Heart right ventricle (tissue), 16 donors: ENCODE results near the gene DOCK10. TPM values are rescaled to one million over a fixed set of nuclear protein-coding genes. Genes with fewer than 3 reads are reported as not detected.
A peak's percentile ranks its signal among the peaks of the same experiment; 100 is the strongest.

Experiments used
- ATAC-seq, 8 donors: fragments of 200-7000 bp; cut with Tn5 transposase; one replicate each; pipeline ENCODE4 v1.9.1; 2020; ENCODE audit warnings: mild to moderate bottlenecking in 8 of 8, moderate library complexity in 8 of 8, moderate number of reproducible peaks in 1 of 8
- DNase-seq, 2 donors: peaks; one replicate each; pipeline ENCODE4 v3.0.0-alpha.2; 2020
- H3K27ac ChIP-seq, 10 donors: fragments of 200-600 bp; sonication (generic) in 2 of 10; one replicate each; pipeline versions ENCODE4 v1.5.0 to v1.8.0; 2020 to 2022; ENCODE audit warnings: mild to moderate bottlenecking in 3 of 10
- H3K27me3 ChIP-seq, 7 donors: fragments of 200-600 bp; one replicate each; pipeline ENCODE4 v1.8.0; 2021 to 2022; ENCODE audit warnings: mild to moderate bottlenecking in 2 of 7
- H3K36me3 ChIP-seq, 9 donors: fragments of 200-600 bp; sonication (generic) in 1 of 9; one replicate each; pipeline versions ENCODE4 v1.5.0 to v1.8.0; 2020 to 2022; ENCODE audit warnings: mild to moderate bottlenecking in 2 of 9
- H3K4me1 ChIP-seq, 9 donors: fragments of 200-600 bp; sonication (generic) in 1 of 9; one replicate each; pipeline versions ENCODE4 v1.5.0 to v1.8.0; 2020 to 2022; ENCODE audit warnings: mild to moderate bottlenecking in 4 of 9
- H3K4me3 ChIP-seq, 10 donors: fragments of 200-600 bp; sonication (generic) in 2 of 10; one replicate each; pipeline versions ENCODE4 v1.5.0 to v1.8.0; 2020 to 2022; ENCODE audit warnings: mild to moderate bottlenecking in 7 of 10, moderate library complexity in 2 of 10
- H3K9me3 ChIP-seq, 11 donors: fragments of 200-600 bp in 10 of 11; sonication (generic) in 2 of 11; one replicate each; pipeline versions ENCODE4 v1.5.0 to v1.8.0; 2013 to 2022; ENCODE audit warnings: mild to moderate bottlenecking in 2 of 11, control low read depth in 1 of 11, moderate library complexity in 1 of 11
- CTCF ChIP-seq, 9 donors: fragments of 200-600 bp; sonication (generic) in 2 of 9; IDR thresholded peaks; one replicate each; pipeline versions ENCODE4 v1.5.0 to v1.8.0; 2021 to 2022; ENCODE audit warnings: antibody characterized with exemption in 9 of 9, mild to moderate bottlenecking in 5 of 9, moderate library complexity in 1 of 9
- WGBS, 2 donors: extraction: QIAGEN DNeasy Blood & Tissue Kit; methylation state at CpG; one replicate each; pipeline ENCODE4 v1.1.7; 2013; ENCODE audit warnings: inconsistent platforms in 1 of 2; 5-methylcytosine and 5-hydroxymethylcytosine counted together
- intact Hi-C, 10 donors: fragments of 100-400 bp; cut with DNase I; formaldehyde crosslinking; loops; one replicate each; pipeline versions ENCODE4 v1.11.1 to v1.14.2; 2022
- polyA plus RNA-seq, 2 donors: library from polyadenylated mRNA; stranded (reverse); fragments of 200-250 nt; gene quantifications; one replicate each; pipeline ENCODE4 v1.2.3, GENCODE V29; 2013
- total RNA-seq, 10 donors: library from RNA; stranded (reverse); fragmentation: NEBNext Ultra II Directional in 3 of 10; extraction: Animal tissue kit (Norgen Biotek cat#: 25700) in 3 of 10; gene quantifications; one replicate each; pipeline versions ENCODE4 v1.2.1 to v1.2.4, GENCODE V29; 2021 to 2023
- donor health status: Arrhythmogenic right ventricular cardiomyopathy.
- donor health status: ischemic (EF 13 %, LVEDD 7.1; RV severe dilation, severe dysfunction).
- donor health status: healthy with polysubstance abuse.
- donor health status: DM: no; HTN: yes; CAD: no.
- donor health status: DM: no; HTN: no; CAD: no.
- donor health status: ischemic (EF 25% LVEDD 6.9; RV normal size, moderate dysfunction).
- donor health status: ischemic (EF 25% LVEDD 5.7; RV mildly dilated, moderate dysfunction).
- donor health status: healthy.
- donor health status: DM: yes; HTN: yes; CAD: no.
- donor health status: Ischemic cardiomyopathy.
- donor health status: ischemic (EF 35%, LVEDD 5.7; RV mildly dilated, moderate dysfunction).
- donor health status: nonischemic (EF 11% LVEDD 7.7; RV severe dilation, severe dysfunction).
- donor health status: DM: yes; HTN: yes; CAD: no.
- donor health status: PGD.
- donor health status: ischemic (EF 29% LVEDD 5.4; RV normal size, mild dysfunction).
- donor health status: nonischemic (EF 23%, LVEDD 6.1; RV moderate dilation, normal function).

Gene DOCK10
- total and polyA plus RNA-seq, 12 donors: 0.77 to 18.9 (median 1.4) TPM

- no peaks in the 10 kb centered on the region for H3K27me3 ChIP-seq
- H3K36me3 ChIP-seq: peaks cover 0 to 96% (median 0%) of the 10 kb centered on the region in 9 donors
- intact Hi-C loops: loop anchor here in 1 of 10 donors (10.0 kb wide), 1 partner anchor 201 kb away; no protein-coding TSS in a partner anchor
- TF ChIP-seq CTCF (IDR thresholded peaks at IDR 0.05): no peak
- H3K27ac ChIP-seq: no peak overlapping the region
- no peak for ATAC-seq
- 73 to 83% methylated on average over 1 of the region's 1 CpG for WGBS, 2 donors
- peaks cover 0 to 2% (median 0%) of the 10 kb centered on the region in 9 donors for H3K4me1 ChIP-seq
- no peak for DNase-seq
- no peaks in the 10 kb centered on the region for H3K9me3 ChIP-seq
- no peak overlapping the region for H3K4me3 ChIP-seq
Measured at GRCh38 chr2:224803930-224804329, 238.3 kb downstream of the DOCK10 start.

DNA sequence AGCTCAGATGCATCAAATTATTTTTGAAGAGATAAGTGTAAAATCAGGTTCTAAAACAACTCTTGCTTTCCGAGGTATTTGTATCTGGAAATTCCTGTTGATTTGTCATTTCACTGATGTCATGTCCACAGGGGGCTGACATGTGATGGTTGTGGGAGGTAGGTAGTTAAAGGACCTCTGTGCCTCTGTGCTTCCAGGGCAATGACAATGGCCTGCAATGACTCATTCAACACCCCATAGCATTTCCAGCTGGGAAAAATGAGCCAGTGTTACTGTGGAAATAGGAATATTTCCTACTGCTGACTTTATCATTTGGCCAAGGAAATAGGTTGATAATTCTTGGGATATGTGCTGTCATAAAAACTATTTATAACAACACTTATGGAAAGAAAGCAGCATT is 239.9 kb downstream of the DOCK10 start:
- Histone ChIP-seq H3K27me3 (no peaks in the 10 kb centered on the region), H3K36me3 (peaks cover 0 to 99% (median 0%) of the 10 kb centered on the region in 9 donors), H3K9me3 (no peaks in the 10 kb centered on the region), H3K4me1 (peaks cover 0 to 2% (median 0%) of the 10 kb centered on the region in 9 donors), H3K4me3 (no peak overlapping the region), H3K27ac (no peak overlapping the region)
- peak in 3 of 8 donors; percentile 55 to 75 (median 57) for ATAC-seq
- DNase-seq: no peak
- intact Hi-C loops: loop anchor here in 1 of 10 donors (10.0 kb wide), 1 partner anchor 202 kb away; no protein-coding TSS in a partner anchor
- 18 to 26% methylated on average over 1 of the region's 1 CpG for WGBS, 2 donors
- TF ChIP-seq CTCF (IDR thresholded peaks at IDR 0.05): no peak

GRCh38 chr2:224801360-224801759 is 240.9 kb downstream of the DOCK10 start:
- H3K36me3 ChIP-seq: peaks cover 0 to 99% (median 0%) of the 10 kb centered on the region in 9 donors
- H3K27ac ChIP-seq: no peak overlapping the region
- H3K9me3 ChIP-seq: no peaks in the 10 kb centered on the region
- 44 to 47% methylated on average over 1 of the region's 1 CpG for WGBS, 2 donors
- H3K4me1 ChIP-seq: peaks cover 0 to 2% (median 0%) of the 10 kb centered on the region in 9 donors
- no peaks in the 10 kb centered on the region for H3K27me3 ChIP-seq
- no peak for TF ChIP-seq CTCF (IDR thresholded peaks at IDR 0.05)
- ATAC-seq (no peak), DNase-seq (no peak)
- H3K4me3 ChIP-seq: no peak overlapping the region
- intact Hi-C loops: loop anchor here in 1 of 10 donors (10.0 kb wide), 1 partner anchor 203 kb away; no protein-coding TSS in a partner anchor

- no peak overlapping the region for H3K27ac ChIP-seq
- TF ChIP-seq CTCF (IDR thresholded peaks at IDR 0.05): no peak
- H3K4me3 ChIP-seq: no peak overlapping the region
- ATAC-seq: no peak
- no peaks in the 10 kb centered on the region for H3K9me3 ChIP-seq
- intact Hi-C loops: loop anchor here in 1 of 10 donors (10.0 kb wide), 1 partner anchor 205 kb away; no protein-coding TSS in a partner anchor
- 46 to 57% methylated on average over 1 of the region's 1 CpG for WGBS, 2 donors
- H3K4me1 ChIP-seq: peaks cover 0 to 2% (median 0%) of the 10 kb centered on the region in 9 donors
- DNase-seq: no peak
- peaks cover 0 to 99% (median 0%) of the 10 kb centered on the region in 9 donors for H3K36me3 ChIP-seq
- H3K27me3 ChIP-seq: no peaks in the 10 kb centered on the region
Measured at GRCh38 chr2:224799691-224800090, 242.6 kb downstream of the DOCK10 start.
